Neural cell (in vitro differentiated cells): ENCODE data around the gene KLF2. TPM values are rescaled to one million over a fixed set of nuclear protein-coding genes. Genes with fewer than 3 reads are reported as not detected.

Experiments
- H2AFZ ChIP-seq: fragments of 200-600, 300-800 bp; sonication (generic), shearing (Covaris generic); 2 replicates; pipeline ENCODE4 v1.6.0; 2014; ENCODE audit warnings: low read depth, mild to moderate bottlenecking, antibody characterized with exemption, low read length, moderate library complexity
- H3F3A ChIP-seq: fragments of 200-600 bp; shearing (Covaris generic); 2 replicates; pipeline ENCODE4 v1.6.1; 2016; ENCODE audit warnings: mild to moderate bottlenecking, moderate library complexity, mixed read lengths, antibody characterized with exemption, low read length; ENCODE audit not compliant: insufficient read depth, poor library complexity, severe bottlenecking
- H3K27ac ChIP-seq: fragments of 200-600, 300-800 bp; sonication (generic), shearing (Covaris generic); 2 replicates; pipeline ENCODE4 v1.5.1; 2014; ENCODE audit warnings: mild to moderate bottlenecking, low read length, moderate library complexity
- H3K27me3 ChIP-seq: fragments of 300-800, 200-600 bp; sonication (generic), shearing (Covaris generic); 2 replicates; pipeline ENCODE4 v1.6.0; 2014; ENCODE audit warnings: mild to moderate bottlenecking, low read depth, low read length, moderate library complexity; ENCODE audit not compliant: insufficient read depth
- H3K36me3 ChIP-seq: fragments of 300-800, 200-600 bp; sonication (generic), shearing (Covaris generic); 2 replicates; pipeline ENCODE4 v1.5.1; 2014; ENCODE audit warnings: mild to moderate bottlenecking, antibody characterized with exemption, low read length, moderate library complexity; ENCODE audit not compliant: insufficient read depth
- H3K4me2 ChIP-seq: fragments of 300-800, 200-600 bp; sonication (generic), shearing (Covaris generic); 2 replicates; pipeline ENCODE4 v1.6.0; 2014; ENCODE audit warnings: mild to moderate bottlenecking, low read length
- H3K4me3 ChIP-seq: fragments of 300-800, 200-600 bp; sonication (generic), shearing (Covaris generic); 2 replicates; pipeline ENCODE4 v1.5.1; 2014; ENCODE audit warnings: mild to moderate bottlenecking, low read length, moderate library complexity
- H3K79me2 ChIP-seq: fragments of 200-600 bp; shearing (Covaris generic); replicated peaks from 2 replicates; pipeline ENCODE4 v1.6.0; 2014; ENCODE audit warnings: mild to moderate bottlenecking, low read length, moderate library complexity; ENCODE audit not compliant: insufficient read depth
- H3K9ac ChIP-seq: fragments of 300-800, 200-600 bp; sonication (generic), shearing (Covaris generic); 2 replicates; pipeline ENCODE4 v1.6.1; 2016; ENCODE audit warnings: mild to moderate bottlenecking, low read length, mixed read lengths
- H3K9me2 ChIP-seq: fragments of 200-600 bp; shearing (Covaris generic); 2 replicates; pipeline ENCODE4 v1.6.1; 2016; ENCODE audit warnings: mild to moderate bottlenecking, low read length, mixed read lengths; ENCODE audit not compliant: insufficient read depth
- H3K9me3 ChIP-seq: fragments of 200-600, 300-800 bp; sonication (generic), shearing (Covaris generic); 2 replicates; pipeline ENCODE4 v1.6.1; 2016; ENCODE audit warnings: mild to moderate bottlenecking, mixed run types, low read length, moderate library complexity, mixed read lengths
- H4K20me1 ChIP-seq: fragments of 200-600 bp; shearing (Covaris generic); 2 replicates; pipeline ENCODE4 v1.6.1; 2016; ENCODE audit warnings: mild to moderate bottlenecking, mixed run types; ENCODE audit not compliant: insufficient read depth
- CTCF ChIP-seq: fragments of 450-650 bp; IDR thresholded peaks from 2 replicates; pipeline ENCODE4 v1.5.1; 2014; ENCODE audit warnings: antibody characterized with exemption, mild to moderate bottlenecking, moderate library complexity; ENCODE audit not compliant: poor library complexity, severe bottlenecking
- EP300 ChIP-seq: fragments of 450-650 bp; conservative IDR thresholded peaks from 2 replicates; pipeline ENCODE4 v1.6.1; 2014; ENCODE audit warnings: antibody characterized with exemption, mild to moderate bottlenecking, moderate library complexity; ENCODE audit not compliant: poor library complexity, severe bottlenecking
- EZH2 ChIP-seq: fragments of 200-600, 300-800 bp; shearing (Covaris generic), sonication (generic); IDR thresholded peaks from 2 replicates; pipeline ENCODE4 v1.6.1; 2014; ENCODE audit warnings: antibody characterized with exemption, low read length, borderline replicate concordance, mild to moderate bottlenecking; ENCODE audit not compliant: insufficient read depth, poor library complexity, severe bottlenecking
- MXI1 ChIP-seq: fragments of 450-650 bp; conservative IDR thresholded peaks from 2 replicates; pipeline ENCODE4 v1.6.1; 2014; ENCODE audit warnings: antibody characterized with exemption, mild to moderate bottlenecking; ENCODE audit not compliant: poor library complexity, severe bottlenecking
- POLR2AphosphoS5 ChIP-seq: IDR thresholded peaks from 2 replicates; pipeline ENCODE4 v1.6.1; 2012
- RAD21 ChIP-seq: fragments of 450-650 bp; conservative IDR thresholded peaks from 2 replicates; pipeline ENCODE4 v1.6.1; 2014; ENCODE audit warnings: antibody characterized with exemption, mild to moderate bottlenecking, moderate library complexity
- REST ChIP-seq: IDR thresholded peaks from 2 replicates; pipeline ENCODE4 v1.6.1; 2012; ENCODE audit warnings: borderline replicate concordance
- SMC3 ChIP-seq: fragments of 450-650 bp; conservative IDR thresholded peaks from 2 replicates; pipeline ENCODE4 v1.6.1; 2014; ENCODE audit warnings: antibody characterized with exemption, mild to moderate bottlenecking, moderate library complexity; ENCODE audit not compliant: poor library complexity
- TAF1 ChIP-seq: IDR thresholded peaks from 2 replicates; pipeline ENCODE4 v1.6.1; 2012; ENCODE audit warnings: low read depth
- polyA plus RNA-seq: library from polyadenylated mRNA; depleted of rRNA; stranded (reverse); fragments of >200 nt; gene quantifications from 2 replicates; pipeline ENCODE4 v1.2.3, GENCODE V29; 2014

Gene KLF2
- polyA plus RNA-seq, 1 donor from 2014 or later: 0.15 TPM

- no peak overlapping the region for H3K9ac ChIP-seq
- no peaks in the 10 kb centered on the region for H3K27me3 ChIP-seq
- H3K9me2 ChIP-seq: no peaks in the 10 kb centered on the region
- H3K9me3 ChIP-seq: no peaks in the 10 kb centered on the region
- H3K27ac ChIP-seq: no peak overlapping the region
- no peaks in the 10 kb centered on the region for H3K79me2 ChIP-seq
- no peak overlapping the region for H3K4me3 ChIP-seq
- no peak for TF ChIP-seq POLR2AphosphoS5
- TF ChIP-seq EP300: no peak
- no peak for TF ChIP-seq REST
- no peak for TF ChIP-seq MXI1
- no peak for TF ChIP-seq CTCF
- no peak for TF ChIP-seq SMC3
- no peak for TF ChIP-seq RAD21
- no peak for TF ChIP-seq EZH2
- TF ChIP-seq TAF1: no peak
- no peak overlapping the region for H2AFZ ChIP-seq
- H3K4me2 ChIP-seq: no peak overlapping the region
- H4K20me1 ChIP-seq: no peaks in the 10 kb centered on the region
- H3F3A ChIP-seq: no peaks in the 10 kb centered on the region
- no peaks in the 10 kb centered on the region for H3K36me3 ChIP-seq
Measured at GRCh38 chr19:16340654-16341053, 16.0 kb downstream of the KLF2 start.

- H3K36me3 ChIP-seq: no peaks in the 10 kb centered on the region
- no peak overlapping the region for H3K27ac ChIP-seq
- TF ChIP-seq EP300 (no peak), REST (no peak), POLR2AphosphoS5 (no peak), EZH2 (no peak), TAF1 (no peak), CTCF (no peak), MXI1 (no peak), RAD21 (no peak), SMC3 (no peak)
- H2AFZ ChIP-seq: no peak overlapping the region
- H3K4me2 ChIP-seq: no peak overlapping the region
- no peak overlapping the region for H3K4me3 ChIP-seq
- no peaks in the 10 kb centered on the region for H3K9me2 ChIP-seq
- no peaks in the 10 kb centered on the region for H4K20me1 ChIP-seq
- no peak overlapping the region for H3K9ac ChIP-seq
- H3K79me2 ChIP-seq: no peaks in the 10 kb centered on the region
- H3K27me3 ChIP-seq: no peaks in the 10 kb centered on the region
- no peaks in the 10 kb centered on the region for H3F3A ChIP-seq
- no peaks in the 10 kb centered on the region for H3K9me3 ChIP-seq
Measured at GRCh38 chr19:16342002-16342715, 17.5 kb downstream of the KLF2 start.
